Bronchial epithelial cell (primary cell): ENCODE results near the gene SHISAL2B. TPM values are rescaled to one million over a fixed set of nuclear protein-coding genes. Genes with fewer than 3 reads are reported as not detected.

ENCODE experiments used
- DNase-seq: peaks from one replicate; pipeline ENCODE4 v3.0.0-alpha.2; 2010; ENCODE audit warnings: low read depth
- FAIRE-seq: peaks from 2 replicates; lab custom pipeline; 2011; peaks lifted over from hg19 to GRCh38; lab: Jason Lieb, UNC
- H3K27me3 ChIP-seq: 2 replicates; pipeline ENCODE4 v1.5.1; 2011; ENCODE audit warnings: low read length; ENCODE audit not compliant: control insufficient read depth, insufficient read depth
- H3K36me3 ChIP-seq: 2 replicates; pipeline ENCODE4 v1.5.1; 2011; ENCODE audit warnings: low read length; ENCODE audit not compliant: control insufficient read depth, insufficient read depth
- H3K4me3 ChIP-seq: 2 replicates; pipeline ENCODE4 v1.5.1; 2011; ENCODE audit warnings: mild to moderate bottlenecking, low read depth, low read length, control low read depth
- CTCF ChIP-seq: IDR thresholded peaks from 2 replicates; pipeline ENCODE4 v1.5.1; 2011; ENCODE audit warnings: mild to moderate bottlenecking, moderate library complexity, low read length, control low read depth, inconsistent platforms; ENCODE audit not compliant: insufficient read depth, severe bottlenecking
- total RNA-seq: library from RNA; depleted of rRNA; stranded (reverse); fragments of >200 nt; gene quantifications from 2 replicates; pipeline ENCODE4 v1.2.1, GENCODE V29; 2014

Gene SHISAL2B
- total RNA-seq, 1 donor from 2014 or later: not detected

- FAIRE-seq: no peak
- H3K4me3 ChIP-seq: no peak overlapping the region
- H3K36me3 ChIP-seq: peaks cover 5% of the 10 kb centered on the region
- no peaks in the 10 kb centered on the region for H3K27me3 ChIP-seq
- no peak for DNase-seq
- TF ChIP-seq CTCF: no peak
Measured at GRCh38 chr5:64759960-64760660, 69.8 kb downstream of the SHISAL2B start.

GRCh38 chr5:64763948-64764503 lies 73.7 kb downstream of the SHISAL2B start:
- peaks cover 5% of the 10 kb centered on the region for H3K36me3 ChIP-seq
- no peaks in the 10 kb centered on the region for H3K27me3 ChIP-seq
- no peak for TF ChIP-seq CTCF
- DNase-seq: no peak
- H3K4me3 ChIP-seq: no peak overlapping the region
- no peak for FAIRE-seq

GRCh38 chr5:64765804-64766504 lies 75.7 kb downstream of the SHISAL2B start:
- Histone ChIP-seq H3K36me3 (peaks cover 5% of the 10 kb centered on the region), H3K27me3 (no peaks in the 10 kb centered on the region), H3K4me3 (no peak overlapping the region)
- FAIRE-seq (no peak), DNase-seq (peak; percentile 100)
- TF ChIP-seq CTCF: no peak

- no peak for TF ChIP-seq CTCF
- peak overlapping the region; percentile 59 for H3K4me3 ChIP-seq
- H3K27me3 ChIP-seq: no peaks in the 10 kb centered on the region
- DNase-seq: no peak
- no peak for FAIRE-seq
- H3K36me3 ChIP-seq: peaks cover 5% of the 10 kb centered on the region
Measured at GRCh38 chr5:64766941-64767340, 76.6 kb downstream of the SHISAL2B start.

Other genes with a start within 250 kb of the SHISAL2B start
- not detected in 2 replicates for gene RGS7BP, start 184.5 kb upstream of the SHISAL2B start, total RNA-seq
- 21.9 and 26.5 TPM in 2 replicates for gene SREK1IP1, start 78.2 kb downstream of the SHISAL2B start, total RNA-seq
- gene CWC27, start 78.4 kb downstream of the SHISAL2B start, total RNA-seq: 24.7 and 29.8 TPM in 2 replicates